Measurements from ENCODE around the gene ZBTB8A.

ZBTB8A gene

GRCh38 chr1:32539584-32540571 is 651 bp downstream of the ZBTB8A start:
- TF ChIP-seq ZC3H10 (CRISPR knock-in tag; IDR thresholded peaks at IDR 0.05) (no peak), SNAI2 (CRISPR knock-in tag; IDR thresholded peaks at IDR 0.05) (no peak), ESRRG (CRISPR knock-in tag; IDR thresholded peaks at IDR 0.05) (no peak), OSR1 (CRISPR knock-in tag; IDR thresholded peaks at IDR 0.05) (no peak), CSRNP3 (CRISPR knock-in tag; IDR thresholded peaks at IDR 0.05) (no peak), ZFP30 (CRISPR knock-in tag; IDR thresholded peaks at IDR 0.05) (no peak), CREB5 (CRISPR knock-in tag; IDR thresholded peaks at IDR 0.05; ENCODE audit: low read depth) (no peak)
- TF ChIP-seq, protein P1, sequence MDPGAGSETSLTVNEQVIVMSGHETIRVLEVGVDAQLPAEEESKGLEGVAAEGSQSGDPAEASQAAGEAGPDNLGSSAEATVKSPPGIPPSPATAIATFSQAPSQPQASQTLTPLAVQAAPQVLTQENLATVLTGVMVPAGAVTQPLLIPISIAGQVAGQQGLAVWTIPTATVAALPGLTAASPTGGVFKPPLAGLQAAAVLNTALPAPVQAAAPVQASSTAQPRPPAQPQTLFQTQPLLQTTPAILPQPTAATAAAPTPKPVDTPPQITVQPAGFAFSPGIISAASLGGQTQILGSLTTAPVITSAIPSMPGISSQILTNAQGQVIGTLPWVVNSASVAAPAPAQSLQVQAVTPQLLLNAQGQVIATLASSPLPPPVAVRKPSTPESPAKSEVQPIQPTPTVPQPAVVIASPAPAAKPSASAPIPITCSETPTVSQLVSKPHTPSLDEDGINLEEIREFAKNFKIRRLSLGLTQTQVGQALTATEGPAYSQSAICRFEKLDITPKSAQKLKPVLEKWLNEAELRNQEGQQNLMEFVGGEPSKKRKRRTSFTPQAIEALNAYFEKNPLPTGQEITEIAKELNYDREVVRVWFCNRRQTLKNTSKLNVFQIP (CRISPR knock-in tag; IDR thresholded peaks at IDR 0.05; ENCODE audit: borderline replicate concordance, low read depth): no peak
- ATAC-seq: peak; percentile 79

DNA sequence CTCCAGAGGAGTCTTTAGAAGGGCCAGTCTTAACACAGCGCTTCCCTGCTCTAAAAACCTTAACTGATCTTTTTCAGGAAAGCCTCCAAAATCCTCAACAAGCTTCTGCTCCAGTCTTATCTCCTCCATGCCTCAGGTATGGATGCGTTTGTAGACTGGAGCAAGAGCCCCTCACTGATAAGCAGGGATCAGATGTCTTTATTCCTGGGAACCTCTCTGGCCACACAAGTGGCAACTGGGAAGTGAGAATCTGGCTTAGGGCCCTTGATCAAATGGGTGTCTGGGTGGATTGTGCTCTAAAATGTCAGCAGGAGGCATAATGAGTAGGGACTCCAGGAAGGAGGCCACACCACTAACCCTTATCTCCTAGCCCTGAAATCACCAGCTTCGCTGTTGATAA is 1.4 kb downstream of the ZBTB8A start:
- no peak for ATAC-seq
- TF ChIP-seq TCF4 (CRISPR knock-in tag; IDR thresholded peaks at IDR 0.05; ENCODE audit: borderline replicate concordance) (no peak), CSRNP3 (CRISPR knock-in tag; IDR thresholded peaks at IDR 0.05) (no peak), BACH2 (CRISPR knock-in tag; IDR thresholded peaks at IDR 0.05; ENCODE audit: borderline replicate concordance) (no peak), ZNF565 (CRISPR knock-in tag; conservative IDR thresholded peaks at IDR 0.05; ENCODE audit: low read depth) (no peak), SNAI2 (CRISPR knock-in tag; IDR thresholded peaks at IDR 0.05) (no peak), ZNF8 (CRISPR knock-in tag; IDR thresholded peaks at IDR 0.05) (no peak), GLIS3 (CRISPR knock-in tag; IDR thresholded peaks at IDR 0.05) (no peak), TSHZ2 (CRISPR knock-in tag; IDR thresholded peaks at IDR 0.05) (no peak), ZNF70 (CRISPR knock-in tag; IDR thresholded peaks at IDR 0.05) (no peak), ARNTL (CRISPR knock-in tag; IDR thresholded peaks at IDR 0.05; ENCODE audit: borderline replicate concordance, low read depth) (no peak), RARB (CRISPR knock-in tag; IDR thresholded peaks at IDR 0.05) (no peak), ZFP30 (CRISPR knock-in tag; IDR thresholded peaks at IDR 0.05) (no peak), ESRRG (CRISPR knock-in tag; IDR thresholded peaks at IDR 0.05) (no peak), ZC3H10 (CRISPR knock-in tag; IDR thresholded peaks at IDR 0.05) (no peak), PATZ1 (CRISPR knock-in tag; IDR thresholded peaks at IDR 0.05; ENCODE audit: borderline replicate concordance) (no peak), OSR1 (CRISPR knock-in tag; IDR thresholded peaks at IDR 0.05) (no peak), ZFP3 (CRISPR knock-in tag; IDR thresholded peaks at IDR 0.05) (no peak), CREB5 (CRISPR knock-in tag; IDR thresholded peaks at IDR 0.05; ENCODE audit: low read depth) (no peak)
- TF ChIP-seq, protein P1 (CRISPR knock-in tag; IDR thresholded peaks at IDR 0.05; ENCODE audit: borderline replicate concordance, low read depth): no peak

Data from SK-N-SH treated with all-trans-retinoic acid at 6 μM for 48 hours (cell line).